CD4-positive, CD25-positive, alpha-beta regulatory T cell (primary cell): Measurements from ENCODE around the gene DNAJB8. TPM values are rescaled to one million over a fixed set of nuclear protein-coding genes. Genes with fewer than 3 reads are reported as not detected.
A peak's percentile ranks its signal among the peaks of the same experiment; 100 is the strongest.

Experiments
- ATAC-seq, 2 donors: fragments of 150-1000 bp; cut with Tn5 transposase; one replicate each; pipeline ENCODE4 v1.10.0; 2021; ENCODE audit warnings: low read depth in 2 of 2, moderate number of reproducible peaks in 2 of 2, moderate library complexity in 1 of 2
- DNase-seq, 3 donors: peaks; one replicate each; pipeline versions ENCODE4 v3.0.0 to v3.0.0-alpha.2; 2012 to 2022; ENCODE audit warnings: mixed read lengths in 1 of 3
- H3K27ac ChIP-seq: one replicate; pipeline ENCODE4 v1.7.0; 2013; ENCODE audit warnings: mild to moderate bottlenecking, low read length; ENCODE audit not compliant: insufficient read depth, poor library complexity, severe bottlenecking
- H3K27me3 ChIP-seq: one replicate; pipeline ENCODE4 v1.7.0; 2013; ENCODE audit warnings: low read length; ENCODE audit not compliant: control insufficient read depth, insufficient read depth
- H3K36me3 ChIP-seq: one replicate; pipeline ENCODE4 v1.7.0; 2013; ENCODE audit warnings: mild to moderate bottlenecking, low read length, moderate library complexity; ENCODE audit not compliant: control insufficient read depth, insufficient read depth
- H3K4me1 ChIP-seq: 2 replicates; pipeline ENCODE4 v1.7.0; 2013; ENCODE audit warnings: mild to moderate bottlenecking, low read length; ENCODE audit not compliant: insufficient read depth, control insufficient read depth, poor library complexity, severe bottlenecking
- H3K4me3 ChIP-seq: one replicate; pipeline ENCODE4 v1.7.0; 2013; ENCODE audit warnings: low read depth, mild to moderate bottlenecking, low read length, moderate library complexity
- H3K9me3 ChIP-seq, 2 experiments: 1 replicate in 1 of 2; 2 replicates in 1 of 2; pipeline ENCODE4 v1.7.0; 2013; ENCODE audit warnings: low read length in 2 of 2, mild to moderate bottlenecking in 1 of 2, moderate library complexity in 1 of 2; ENCODE audit not compliant: control insufficient read depth in 2 of 2
- H3K27ac Mint-ChIP-seq, 3 donors: one replicate each; pipeline ENCODE4 v1.8.0; 2020 to 2022; ENCODE audit warnings: mild to moderate bottlenecking in 3 of 3, mixed read lengths in 3 of 3, moderate library complexity in 2 of 3
- H3K27me3 Mint-ChIP-seq: one replicate; pipeline ENCODE4 v1.8.0; 2022; ENCODE audit warnings: mild to moderate bottlenecking, mixed read lengths
- H3K36me3 Mint-ChIP-seq: one replicate; pipeline ENCODE4 v1.8.0; 2020; ENCODE audit warnings: mixed read lengths
- H3K4me1 Mint-ChIP-seq, 4 donors: one replicate each; pipeline ENCODE4 v1.8.0; 2020 to 2022; ENCODE audit warnings: mixed read lengths in 4 of 4, mild to moderate bottlenecking in 1 of 4
- H3K4me3 Mint-ChIP-seq, 4 donors: one replicate each; pipeline ENCODE4 v1.8.0; 2020 to 2022; ENCODE audit warnings: mild to moderate bottlenecking in 4 of 4, mixed read lengths in 4 of 4, moderate library complexity in 3 of 4
- H3K9me3 Mint-ChIP-seq, 7 donors: one replicate each; pipeline ENCODE4 v1.8.0; 2020 to 2022; ENCODE audit warnings: mixed read lengths in 7 of 7, mild to moderate bottlenecking in 3 of 7, moderate library complexity in 2 of 7
- polyA plus RNA-seq, 4 donors: library from polyadenylated mRNA; unstranded; fragments of 300-500 nt; fragmentation: Illumina TruSeq; gene quantifications; one replicate each; pipeline ENCODE4 v1.2.3, GENCODE V29; 2021
- total RNA-seq: library from RNA; stranded (reverse); gene quantifications from one replicate; pipeline ENCODE4 v1.2.3, GENCODE V29; 2022

The DNAJB8 gene
- total RNA-seq (not detected), polyA plus RNA-seq (not detected)

GRCh38 chr3:128466840-128467541, at the start of gene DNAJB8:
TSS of gene DNAJB8 (minus strand) at chr3:128466890. CDS start at chr3:128463245, 3,645 bp downstream.
- H3K27me3 ChIP-seq = peaks cover 3% of the 10 kb centered on the region
- no peaks in the 10 kb centered on the region for H3K4me1 ChIP-seq
- H3K4me1 Mint-ChIP-seq = peaks cover 0 to 6% (median 0%) of the 10 kb centered on the region in 4 donors
- no peaks in the 10 kb centered on the region for H3K36me3 ChIP-seq
- no peaks in the 10 kb centered on the region for H3K9me3 ChIP-seq
- H3K36me3 Mint-ChIP-seq = no peaks in the 10 kb centered on the region
- H3K27ac ChIP-seq = no peak within 1 kb of the TSS
- no peak for DNase-seq
- H3K9me3 Mint-ChIP-seq = no peaks in the 10 kb centered on the region
- H3K4me3 Mint-ChIP-seq = no peak within 1 kb of the TSS
- no peak within 1 kb of the TSS for H3K4me3 ChIP-seq
- peak in 1 of 2 donors; percentile 38 for ATAC-seq
- H3K27ac Mint-ChIP-seq = peak within 1 kb of the TSS; percentile 10 to 68 (median 40)
- no peaks in the 10 kb centered on the region for H3K27me3 Mint-ChIP-seq

GRCh38 chr3:128515967-128516366, 49.3 kb upstream of the DNAJB8 start:
- no peak overlapping the region for H3K4me3 Mint-ChIP-seq
- H3K27me3 Mint-ChIP-seq = peaks cover 49% of the 10 kb centered on the region
- H3K9me3 Mint-ChIP-seq = peaks cover 0 to 14% (median 6%) of the 10 kb centered on the region in 7 donors
- no peaks in the 10 kb centered on the region for H3K4me1 Mint-ChIP-seq
- H3K9me3 ChIP-seq = peaks cover 9 to 10% of the 10 kb centered on the region in 2 experiments
- H3K27ac ChIP-seq = no peak overlapping the region
- peaks cover 12% of the 10 kb centered on the region for H3K27me3 ChIP-seq
- H3K27ac Mint-ChIP-seq = no peak overlapping the region
- H3K4me1 ChIP-seq = no peaks in the 10 kb centered on the region
- H3K36me3 Mint-ChIP-seq = no peaks in the 10 kb centered on the region
- ATAC-seq (no peak), DNase-seq (no peak)
- H3K4me3 ChIP-seq = no peak overlapping the region
- H3K36me3 ChIP-seq = no peaks in the 10 kb centered on the region

- Histone ChIP-seq H3K4me1 (no peaks in the 10 kb centered on the region), H3K4me3 (no peak overlapping the region), H3K27me3 (peaks cover 10% of the 10 kb centered on the region), H3K27ac (no peak overlapping the region), H3K9me3 (peaks cover 1 to 3% of the 10 kb centered on the region in 2 experiments), H3K36me3 (no peaks in the 10 kb centered on the region)
- Mint-ChIP-seq H3K36me3 (no peaks in the 10 kb centered on the region), H3K27ac (no peak overlapping the region), H3K27me3 (peaks cover 36% of the 10 kb centered on the region), H3K4me1 (no peaks in the 10 kb centered on the region), H3K9me3 (peaks cover 0 to 6% (median 2%) of the 10 kb centered on the region in 7 donors), H3K4me3 (no peak overlapping the region)
- DNase-seq (no peak), ATAC-seq (no peak)
Measured at GRCh38 chr3:128508852-128509251, 42.2 kb upstream of the DNAJB8 start.

- H3K36me3 Mint-ChIP-seq = no peaks in the 10 kb centered on the region
- DNase-seq = no peak
- no peak for ATAC-seq
- Histone ChIP-seq H3K27ac (no peak overlapping the region), H3K4me3 (no peak overlapping the region), H3K27me3 (peaks cover 5% of the 10 kb centered on the region), H3K36me3 (no peaks in the 10 kb centered on the region), H3K9me3 (no peaks in the 10 kb centered on the region), H3K4me1 (no peaks in the 10 kb centered on the region)
- H3K4me3 Mint-ChIP-seq = no peak overlapping the region
- H3K27me3 Mint-ChIP-seq = peaks cover 34% of the 10 kb centered on the region
- peaks cover 0 to 1% (median 0%) of the 10 kb centered on the region in 7 donors for H3K9me3 Mint-ChIP-seq
- H3K4me1 Mint-ChIP-seq = no peaks in the 10 kb centered on the region
- no peak overlapping the region for H3K27ac Mint-ChIP-seq
Measured at GRCh38 chr3:128506754-128507153, 40.1 kb upstream of the DNAJB8 start.

GRCh38 chr3:128505771-128506170, 39.1 kb upstream of the DNAJB8 start:
- no peak overlapping the region for H3K27ac ChIP-seq
- no peaks in the 10 kb centered on the region for H3K9me3 ChIP-seq
- no peaks in the 10 kb centered on the region for H3K36me3 Mint-ChIP-seq
- H3K4me3 ChIP-seq = no peak overlapping the region
- peaks cover 39% of the 10 kb centered on the region for H3K27me3 Mint-ChIP-seq
- ATAC-seq (no peak), DNase-seq (no peak)
- H3K4me1 Mint-ChIP-seq = no peaks in the 10 kb centered on the region
- no peaks in the 10 kb centered on the region for H3K36me3 ChIP-seq
- H3K9me3 Mint-ChIP-seq = peaks cover 0 to 1% (median 0%) of the 10 kb centered on the region in 7 donors
- H3K27ac Mint-ChIP-seq = no peak overlapping the region
- H3K4me1 ChIP-seq = no peaks in the 10 kb centered on the region
- peaks cover 5% of the 10 kb centered on the region for H3K27me3 ChIP-seq
- no peak overlapping the region for H3K4me3 Mint-ChIP-seq

GRCh38 chr3:128504963-128505730, 38.5 kb upstream of the DNAJB8 start:
- Mint-ChIP-seq H3K27me3 (peaks cover 38% of the 10 kb centered on the region), H3K9me3 (peaks cover 0 to under 1% (median 0%) of the 10 kb centered on the region in 7 donors), H3K27ac (no peak overlapping the region), H3K4me1 (no peaks in the 10 kb centered on the region), H3K36me3 (no peaks in the 10 kb centered on the region), H3K4me3 (no peak overlapping the region)
- no peak for DNase-seq
- Histone ChIP-seq H3K27ac (no peak overlapping the region), H3K9me3 (no peaks in the 10 kb centered on the region), H3K36me3 (no peaks in the 10 kb centered on the region), H3K27me3 (peaks cover 5% of the 10 kb centered on the region), H3K4me3 (no peak overlapping the region), H3K4me1 (no peaks in the 10 kb centered on the region)
- no peak for ATAC-seq

GRCh38 chr3:128504533-128504915, 37.8 kb upstream of the DNAJB8 start:
- DNase-seq = no peak
- no peaks in the 10 kb centered on the region for H3K9me3 Mint-ChIP-seq
- peaks cover 4% of the 10 kb centered on the region for H3K27me3 ChIP-seq
- H3K4me3 ChIP-seq = no peak overlapping the region
- no peak overlapping the region for H3K27ac Mint-ChIP-seq
- H3K4me3 Mint-ChIP-seq = no peak overlapping the region
- no peaks in the 10 kb centered on the region for H3K36me3 Mint-ChIP-seq
- no peak for ATAC-seq
- no peaks in the 10 kb centered on the region for H3K36me3 ChIP-seq
- no peaks in the 10 kb centered on the region for H3K4me1 Mint-ChIP-seq
- no peaks in the 10 kb centered on the region for H3K9me3 ChIP-seq
- no peaks in the 10 kb centered on the region for H3K4me1 ChIP-seq
- H3K27me3 Mint-ChIP-seq = peaks cover 38% of the 10 kb centered on the region
- H3K27ac ChIP-seq = no peak overlapping the region
